Esophagus (tissue), 2 donors: ENCODE measurements around the gene LCE2C. TPM values are rescaled to one million over a fixed set of nuclear protein-coding genes. Genes with fewer than 3 reads are reported as not detected.
"Not testable (repeated sequence)": the region's sequence is repeated elsewhere in the genome, so short reads cannot be mapped to it uniquely, and the experiment has no call there.

Experiments
- H3K27ac ChIP-seq, 2 donors: one replicate each; pipeline ENCODE4 v1.5.1; 2013; ENCODE audit warnings: low read depth in 2 of 2, mild to moderate bottlenecking in 2 of 2, inconsistent platforms in 1 of 2, low read length in 1 of 2, moderate library complexity in 1 of 2
- H3K27me3 ChIP-seq, 2 donors: one replicate each; pipeline ENCODE4 v1.6.1; 2013; ENCODE audit warnings: low read length in 2 of 2, control low read depth in 1 of 2, mild to moderate bottlenecking in 1 of 2; ENCODE audit not compliant: insufficient read depth in 2 of 2, control insufficient read depth in 1 of 2
- H3K36me3 ChIP-seq, 2 donors: one replicate each; pipeline ENCODE4 v1.6.1; 2013; ENCODE audit warnings: low read length in 1 of 2; ENCODE audit not compliant: control insufficient read depth in 2 of 2, insufficient read depth in 2 of 2
- H3K4me1 ChIP-seq, 2 donors: one replicate each; pipeline ENCODE4 v1.6.1; 2013; ENCODE audit warnings: low read length in 1 of 2; ENCODE audit not compliant: control insufficient read depth in 2 of 2, insufficient read depth in 2 of 2
- H3K4me3 ChIP-seq, 2 donors: one replicate each; pipeline ENCODE4 v1.5.1; 2013; ENCODE audit warnings: low read length in 2 of 2, mild to moderate bottlenecking in 2 of 2, low read depth in 1 of 2, moderate library complexity in 1 of 2
- H3K9me3 ChIP-seq, 2 donors: one replicate each; pipeline ENCODE4 v1.6.1; 2013; ENCODE audit warnings: mild to moderate bottlenecking in 2 of 2, low read depth in 1 of 2, low read length in 1 of 2, moderate library complexity in 1 of 2; ENCODE audit not compliant: control insufficient read depth in 2 of 2, insufficient read depth in 1 of 2
- WGBS, 2 donors: extraction: QIAGEN DNeasy Blood & Tissue Kit; methylation state at CpG; one replicate each; pipeline ENCODE4 v1.1.7; 2013; 5-methylcytosine and 5-hydroxymethylcytosine counted together
- polyA plus RNA-seq, 2 donors: library from polyadenylated mRNA; stranded (reverse); fragments of 200-250 nt; gene quantifications; one replicate each; pipeline ENCODE4 v1.2.3, GENCODE V29; 2013
- donor health status: healthy with polysubstance abuse.
- donor health status: Bipolar disorder and iron deficiency.

The LCE2C gene
- polyA plus RNA-seq, 2 donors, result not detected

- H3K27me3 ChIP-seq, result no peaks in the 10 kb centered on the region
Observed at GRCh38 chr1:152658649-152659048, 16.4 kb upstream of the LCE2C start.

GRCh38 chr1:152663098-152663497, 12.0 kb upstream of the LCE2C start, which contains the start of gene LCE2D:
Gene LCE2D (plus strand): TSS chr1:152663380. CDS start chr1:152664106, 726 bp downstream.
- H3K27ac ChIP-seq, result no peak within 1 kb of the TSS
- H3K36me3 ChIP-seq, result no peaks in the 10 kb centered on the region
- no peak within 1 kb of the TSS for H3K4me3 ChIP-seq
- H3K27me3 ChIP-seq, result no peaks in the 10 kb centered on the region
- no peaks in the 10 kb centered on the region for H3K4me1 ChIP-seq
- 69 to 73% methylated on average over 3 of the region's 3 CpGs for WGBS, 2 donors
- H3K9me3 ChIP-seq, result no peaks in the 10 kb centered on the region

More at GRCh38 chr1:152658649-152659048, 16.4 kb upstream of the LCE2C start:
- H3K4me3 ChIP-seq, result no peak overlapping the region
- H3K27ac ChIP-seq, result no peak overlapping the region
- H3K4me1 ChIP-seq, result no peaks in the 10 kb centered on the region
- WGBS, 2 donors, result 94 to 96% methylated on average over 3 of the region's 3 CpGs
- no peaks in the 10 kb centered on the region for H3K9me3 ChIP-seq
- H3K36me3 ChIP-seq, result no peaks in the 10 kb centered on the region

GRCh38 chr1:152666171-152666570, 8.9 kb upstream of the LCE2C start:
- H3K9me3 ChIP-seq, H3K4me3 ChIP-seq, H3K4me1 ChIP-seq, H3K27me3 ChIP-seq, H3K36me3 ChIP-seq, H3K27ac ChIP-seq: not testable (repeated sequence)
- 93 to 96% methylated on average over 1 of the region's 1 CpG for WGBS, 2 donors

- Histone ChIP-seq H3K36me3 (no peaks in the 10 kb centered on the region), H3K27me3 (peaks cover 0 to 3% of the 10 kb centered on the region in 2 donors), H3K9me3 (no peaks in the 10 kb centered on the region), H3K4me1 (no peaks in the 10 kb centered on the region), H3K4me3 (no peak overlapping the region), H3K27ac (no peak overlapping the region)
- 85 to 90% methylated on average over 5 of the region's 5 CpGs for WGBS, 2 donors
Observed at GRCh38 chr1:152667648-152668047, 7.4 kb upstream of the LCE2C start.

- Histone ChIP-seq H3K4me3 (no peak overlapping the region), H3K27me3 (peaks cover 0 to 3% of the 10 kb centered on the region in 2 donors), H3K27ac (no peak overlapping the region), H3K9me3 (no peaks in the 10 kb centered on the region), H3K4me1 (no peaks in the 10 kb centered on the region), H3K36me3 (no peaks in the 10 kb centered on the region)
- 37 to 46% methylated on average over 2 of the region's 2 CpGs for WGBS, 2 donors
Observed at GRCh38 chr1:152673016-152673415, 2.1 kb upstream of the LCE2C start.

GRCh38 chr1:152679459-152679858, 4.4 kb downstream of the LCE2C start:
- no peaks in the 10 kb centered on the region for H3K9me3 ChIP-seq
- no peaks in the 10 kb centered on the region for H3K27me3 ChIP-seq
- H3K4me3 ChIP-seq, result no peak overlapping the region
- no peaks in the 10 kb centered on the region for H3K4me1 ChIP-seq
- 61 to 75% methylated on average over 6 of the region's 6 CpGs for WGBS, 2 donors
- no peak overlapping the region for H3K27ac ChIP-seq
- H3K36me3 ChIP-seq, result no peaks in the 10 kb centered on the region

- H3K27ac ChIP-seq, result no peak overlapping the region
- no peaks in the 10 kb centered on the region for H3K4me1 ChIP-seq
- 57 to 59% methylated on average over 2 of the region's 2 CpGs for WGBS, 2 donors
- no peaks in the 10 kb centered on the region for H3K27me3 ChIP-seq
- H3K9me3 ChIP-seq, result no peaks in the 10 kb centered on the region
- no peaks in the 10 kb centered on the region for H3K36me3 ChIP-seq
- H3K4me3 ChIP-seq, result no peak overlapping the region
Observed at GRCh38 chr1:152681616-152682015, 6.5 kb downstream of the LCE2C start.

GRCh38 chr1:152683846-152684245, 8.8 kb downstream of the LCE2C start:
- H3K9me3 ChIP-seq, result no peaks in the 10 kb centered on the region
- H3K36me3 ChIP-seq, result no peaks in the 10 kb centered on the region
- H3K27ac ChIP-seq, result no peak overlapping the region
- no peaks in the 10 kb centered on the region for H3K4me1 ChIP-seq
- no peak overlapping the region for H3K4me3 ChIP-seq
- no peaks in the 10 kb centered on the region for H3K27me3 ChIP-seq

- not testable (repeated sequence) for H3K36me3 ChIP-seq, H3K27ac ChIP-seq, H3K4me1 ChIP-seq, H3K27me3 ChIP-seq, H3K9me3 ChIP-seq, H3K4me3 ChIP-seq
- 56 to 73% methylated on average over 2 to 4 of the region's 4 CpGs for WGBS, 2 donors
Observed at GRCh38 chr1:152685823-152686222, 10.7 kb downstream of the LCE2C start, which contains the start of gene LCE2B. Gene LCE2B (plus strand): TSS chr1:152686123. CDS start chr1:152686844, 721 bp downstream.

GRCh38 chr1:152697701-152698600, 22.9 kb downstream of the LCE2C start, which contains the start of gene LCE2A:
Gene LCE2A (plus strand): TSS chr1:152698345. CDS start chr1:152698902, 557 bp downstream.
- Histone ChIP-seq H3K27me3 (no peaks in the 10 kb centered on the region), H3K36me3 (no peaks in the 10 kb centered on the region), H3K9me3 (no peaks in the 10 kb centered on the region), H3K4me3 (no peak within 1 kb of the TSS), H3K4me1 (no peaks in the 10 kb centered on the region), H3K27ac (no peak within 1 kb of the TSS)
- 57 to 64% methylated on average over 4 of the region's 4 CpGs for WGBS, 2 donors
